KMS-11 (cell line): ENCODE results near the gene PCCB.

Source experiments
- H2AFZ ChIP-seq: fragments of 200-600 bp; sonication (generic); 2 replicates; pipeline ENCODE4 v1.6.1; 2016; ENCODE audit warnings: antibody characterized with exemption, mixed run types, low read depth
- H3K27ac ChIP-seq: fragments of 200-600 bp; sonication (generic); 2 replicates; pipeline ENCODE4 v1.6.1; 2016; ENCODE audit warnings: mild to moderate bottlenecking, mixed run types
- H3K27me3 ChIP-seq: fragments of 200-600 bp; sonication (generic); 2 replicates; pipeline ENCODE4 v1.6.1; 2017; ENCODE audit warnings: mild to moderate bottlenecking, low read depth, mixed run types, moderate library complexity; ENCODE audit not compliant: insufficient read depth
- H3K36me3 ChIP-seq: fragments of 200-600 bp; sonication (generic); 2 replicates; pipeline ENCODE4 v1.6.1; 2017; ENCODE audit warnings: mild to moderate bottlenecking, mixed run types; ENCODE audit not compliant: insufficient read depth
- H3K4me1 ChIP-seq: fragments of 200-600 bp; sonication (generic); 2 replicates; pipeline ENCODE4 v1.6.1; 2016; ENCODE audit warnings: mild to moderate bottlenecking, low read depth, mixed run types; ENCODE audit not compliant: poor library complexity, severe bottlenecking
- H3K4me2 ChIP-seq: fragments of 200-600 bp; sonication (generic); 2 replicates; pipeline ENCODE4 v1.7.0; 2016; ENCODE audit warnings: mild to moderate bottlenecking, mixed run types
- H3K4me3 ChIP-seq: fragments of 200-600 bp; sonication (generic); IDR thresholded peaks from 2 replicates; pipeline ENCODE4 v1.6.1; 2017; ENCODE audit warnings: low read depth, low read length, mixed read lengths; ENCODE audit not compliant: insufficient read depth
- H3K79me2 ChIP-seq: fragments of 200-600 bp; sonication (generic); 2 replicates; pipeline ENCODE4 v1.6.1; 2016; ENCODE audit warnings: low read depth, mixed run types; ENCODE audit not compliant: insufficient read depth
- H3K9ac ChIP-seq: fragments of 200-600 bp; sonication (generic); 2 replicates; pipeline ENCODE4 v1.6.1; 2016; ENCODE audit warnings: mild to moderate bottlenecking, mixed run types
- H4K20me1 ChIP-seq: fragments of 200-600 bp; sonication (generic); 2 replicates; pipeline ENCODE4 v1.6.1; 2016; ENCODE audit warnings: mild to moderate bottlenecking, mixed run types; ENCODE audit not compliant: insufficient read depth
- CTCF ChIP-seq: fragments of 200-600 bp; sonication (generic); conservative IDR thresholded peaks from 2 replicates; pipeline ENCODE4 v1.6.1; 2017; ENCODE audit warnings: low read depth, mild to moderate bottlenecking, antibody characterized with exemption, low read length, moderate library complexity, mixed read lengths

PCCB gene

GRCh38 chr3:136247855-136248590 is 2.1 kb upstream of the PCCB start:
- H3K27ac ChIP-seq, result no peak overlapping the region
- no peak overlapping the region for H3K4me2 ChIP-seq
- H3K79me2 ChIP-seq, result peaks cover 18% of the 10 kb centered on the region
- no peak overlapping the region for H2AFZ ChIP-seq
- peaks cover 29% of the 10 kb centered on the region for H3K4me1 ChIP-seq
- no peak for TF ChIP-seq CTCF
- no peaks in the 10 kb centered on the region for H3K36me3 ChIP-seq
- no peak overlapping the region for H3K4me3 ChIP-seq
- H3K9ac ChIP-seq, result no peak overlapping the region
- no peaks in the 10 kb centered on the region for H4K20me1 ChIP-seq
- H3K27me3 ChIP-seq, result no peaks in the 10 kb centered on the region

GRCh38 chr3:136249091-136249490 is 1.0 kb upstream of the PCCB start:
- no peak overlapping the region for H2AFZ ChIP-seq
- peaks cover 28% of the 10 kb centered on the region for H3K79me2 ChIP-seq
- H3K4me2 ChIP-seq, result peak overlapping the region; percentile 37; the same call in 1 of the 2 replicates
- no peak overlapping the region for H3K9ac ChIP-seq
- H3K27me3 ChIP-seq, result no peaks in the 10 kb centered on the region
- H3K36me3 ChIP-seq, result no peaks in the 10 kb centered on the region
- H3K4me1 ChIP-seq, result peaks cover 29% of the 10 kb centered on the region
- TF ChIP-seq CTCF, result no peak
- H3K27ac ChIP-seq, result no peak overlapping the region
- no peaks in the 10 kb centered on the region for H4K20me1 ChIP-seq
- H3K4me3 ChIP-seq, result no peak overlapping the region

- no peak for TF ChIP-seq CTCF
These were observed 547 bp upstream of the PCCB start for GRCh38 chr3:136249593-136249992.

GRCh38 chr3:136250903-136251460 is 842 bp downstream of the PCCB start:
- TF ChIP-seq CTCF, result no peak
- Histone ChIP-seq H3K4me3 (peak overlapping the region; percentile 71), H3K9ac (peak overlapping the region; percentile 84), H2AFZ (peak overlapping the region; percentile 82), H4K20me1 (no peaks in the 10 kb centered on the region), H3K4me2 (peak overlapping the region; percentile 91), H3K27me3 (no peaks in the 10 kb centered on the region), H3K27ac (peak overlapping the region; percentile 96), H3K4me1 (peaks cover 24% of the 10 kb centered on the region), H3K79me2 (peaks cover 37% of the 10 kb centered on the region), H3K36me3 (no peaks in the 10 kb centered on the region)

More at GRCh38 chr3:136249593-136249992, 547 bp upstream of the PCCB start:
- no peaks in the 10 kb centered on the region for H4K20me1 ChIP-seq
- peaks cover 31% of the 10 kb centered on the region for H3K79me2 ChIP-seq
- peak overlapping the region; percentile 84 for H3K4me3 ChIP-seq
- peaks cover 29% of the 10 kb centered on the region for H3K4me1 ChIP-seq
- H3K4me2 ChIP-seq, result peak overlapping the region; percentile 37
- H2AFZ ChIP-seq, result peak overlapping the region; percentile 82
- H3K27ac ChIP-seq, result peak overlapping the region; percentile 96
- peak overlapping the region; percentile 84 for H3K9ac ChIP-seq
- no peaks in the 10 kb centered on the region for H3K36me3 ChIP-seq
- no peaks in the 10 kb centered on the region for H3K27me3 ChIP-seq
